Breast epithelium (tissue), 3 donors: Measurements from ENCODE around the gene NEK3.

Source experiments
- POLR2A ChIP-seq: fragments of 450-650 bp; IDR thresholded peaks from one replicate; pipeline ENCODE4 v1.6.1; 2016; ENCODE audit warnings: antibody characterized with exemption, mild to moderate bottlenecking, moderate library complexity
- TF ChIP-seq, protein P1 (sequence below), 3 donors: fragments of 450-650 bp; IDR thresholded peaks; one replicate each; pipeline ENCODE4 v1.5.1; 2016 to 2017; ENCODE audit warnings: antibody characterized with exemption in 3 of 3, mild to moderate bottlenecking in 3 of 3, moderate library complexity in 3 of 3

GRCh38 chr13:52137489-52137888, 21.9 kb downstream of the NEK3 start:
- TF ChIP-seq, protein P1, sequence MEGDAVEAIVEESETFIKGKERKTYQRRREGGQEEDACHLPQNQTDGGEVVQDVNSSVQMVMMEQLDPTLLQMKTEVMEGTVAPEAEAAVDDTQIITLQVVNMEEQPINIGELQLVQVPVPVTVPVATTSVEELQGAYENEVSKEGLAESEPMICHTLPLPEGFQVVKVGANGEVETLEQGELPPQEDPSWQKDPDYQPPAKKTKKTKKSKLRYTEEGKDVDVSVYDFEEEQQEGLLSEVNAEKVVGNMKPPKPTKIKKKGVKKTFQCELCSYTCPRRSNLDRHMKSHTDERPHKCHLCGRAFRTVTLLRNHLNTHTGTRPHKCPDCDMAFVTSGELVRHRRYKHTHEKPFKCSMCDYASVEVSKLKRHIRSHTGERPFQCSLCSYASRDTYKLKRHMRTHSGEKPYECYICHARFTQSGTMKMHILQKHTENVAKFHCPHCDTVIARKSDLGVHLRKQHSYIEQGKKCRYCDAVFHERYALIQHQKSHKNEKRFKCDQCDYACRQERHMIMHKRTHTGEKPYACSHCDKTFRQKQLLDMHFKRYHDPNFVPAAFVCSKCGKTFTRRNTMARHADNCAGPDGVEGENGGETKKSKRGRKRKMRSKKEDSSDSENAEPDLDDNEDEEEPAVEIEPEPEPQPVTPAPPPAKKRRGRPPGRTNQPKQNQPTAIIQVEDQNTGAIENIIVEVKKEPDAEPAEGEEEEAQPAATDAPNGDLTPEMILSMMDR (IDR thresholded peaks at IDR 0.05), result no peak
- no peak for TF ChIP-seq POLR2A
